Endothelial cell of umbilical vein (primary cell): ENCODE results near the gene NAMPT. TPM values are rescaled to one million over a fixed set of nuclear protein-coding genes. Genes with fewer than 3 reads are reported as not detected.

Source experiments
- BruUV-seq: library from RNA; stranded (reverse); fragments of 400-500 nt; replicated peaks from 2 replicates; lab custom pipeline; 2021; lab: Mats Ljungman, UMichigan
- CTCF ChIA-PET: fragments of 300-600, 350-600 bp; sonication (Branson Sonifier 250); formaldehyde crosslinking; loops from one replicate; lab custom pipeline; 2021; ENCODE audit warnings: antibody characterized with exemption, inconsistent platforms; lab: Charles Lee
- POLR2A ChIA-PET: fragments of 300-600, 350-600 bp; sonication (Branson Sonifier 250); formaldehyde crosslinking; loops from one replicate; lab custom pipeline; 2021; ENCODE audit warnings: antibody characterized with exemption, inconsistent platforms; lab: Charles Lee
- DNase-seq: peaks from one replicate; pipeline ENCODE4 v3.0.0-alpha.2; 2011; ENCODE audit warnings: low read depth, low spot score
- FAIRE-seq: peaks from 2 replicates; lab custom pipeline; 2011; peaks lifted over from hg19 to GRCh38; lab: Jason Lieb, UNC
- H2AFZ ChIP-seq: 2 replicates; pipeline ENCODE4 v1.6.0; 2012; ENCODE audit warnings: low read depth, low read length, control low read depth, inconsistent platforms
- H3K27ac ChIP-seq: 2 replicates; pipeline ENCODE4 v1.5.1; 2011; ENCODE audit warnings: low read depth, mild to moderate bottlenecking, control low read depth, low read length, moderate library complexity; ENCODE audit not compliant: insufficient read depth
- H3K27me3 ChIP-seq, 2 experiments: 2 replicates each; pipeline versions ENCODE4 v1.6.0 to v1.6.1; 2011; ENCODE audit warnings: low read length in 2 of 2, mixed read lengths in 1 of 2; ENCODE audit not compliant: control insufficient read depth in 2 of 2, insufficient read depth in 2 of 2
- H3K36me3 ChIP-seq, 2 experiments: 2 replicates in 1 of 2; 3 replicates in 1 of 2; pipeline ENCODE4 v1.5.1; 2011; ENCODE audit warnings: low read length in 2 of 2, mild to moderate bottlenecking in 1 of 2, moderate library complexity in 1 of 2; ENCODE audit not compliant: control insufficient read depth in 2 of 2, insufficient read depth in 2 of 2; ENCODE audit errors: extremely low read depth in 1 of 2
- H3K4me1 ChIP-seq: 3 replicates; pipeline ENCODE4 v1.5.1; 2011; ENCODE audit warnings: mild to moderate bottlenecking, low read length; ENCODE audit not compliant: control insufficient read depth, insufficient read depth; ENCODE audit errors: extremely low read depth
- H3K4me2 ChIP-seq: 2 replicates; pipeline ENCODE4 v1.6.1; 2011; ENCODE audit warnings: low read length, control low read depth, mixed read lengths; ENCODE audit not compliant: insufficient read depth
- H3K4me3 ChIP-seq, 3 experiments: fragments of 200-600 bp in 1 of 3; sonication (generic), shearing (Covaris generic) in 1 of 3; replicated peaks in 1 of 3; 2 replicates each; pipeline ENCODE4 v1.5.1; 2011 to 2016; ENCODE audit warnings: control low read depth in 3 of 3, low read length in 3 of 3, mild to moderate bottlenecking in 2 of 3, inconsistent platforms in 1 of 3, low read depth in 1 of 3, moderate library complexity in 1 of 3; ENCODE audit not compliant: insufficient read depth in 1 of 3
- H3K79me2 ChIP-seq: 2 replicates; pipeline ENCODE4 v1.6.0; 2012; ENCODE audit warnings: low read length, inconsistent platforms; ENCODE audit not compliant: control insufficient read depth, insufficient read depth
- H3K9ac ChIP-seq: replicated peaks from 2 replicates; pipeline ENCODE3; 2011; ENCODE audit warnings: low read length, control low read depth; ENCODE audit not compliant: insufficient read depth; ENCODE audit errors: extremely low read depth
- H3K9me1 ChIP-seq: replicated peaks from 3 replicates; pipeline ENCODE4 v1.6.0; 2011; ENCODE audit warnings: mild to moderate bottlenecking, low read length; ENCODE audit not compliant: control insufficient read depth, insufficient read depth; ENCODE audit errors: extremely low read depth
- H3K9me3 ChIP-seq: replicated peaks from 2 replicates; pipeline ENCODE4 v1.5.1; 2012; ENCODE audit warnings: low read length, inconsistent platforms; ENCODE audit not compliant: control insufficient read depth, insufficient read depth
- H4K20me1 ChIP-seq: replicated peaks from 2 replicates; pipeline ENCODE3; 2011; ENCODE audit warnings: mild to moderate bottlenecking, low read length; ENCODE audit not compliant: control insufficient read depth, insufficient read depth; ENCODE audit errors: extremely low read depth
- CTCF ChIP-seq, 2 donors: IDR thresholded peaks; 1 replicate in 1 of 2; 2 replicates in 1 of 2; pipeline ENCODE4 v1.5.1; 2011; ENCODE audit warnings: low read length in 2 of 2, mild to moderate bottlenecking in 2 of 2, moderate library complexity in 2 of 2, control low read depth in 1 of 2, inconsistent platforms in 1 of 2, low read depth in 1 of 2; ENCODE audit not compliant: insufficient read depth in 1 of 2; ENCODE audit errors: extremely low read depth in 1 of 2
- EZH2 ChIP-seq: IDR thresholded peaks from 2 replicates; pipeline ENCODE4 v1.6.1; 2012; ENCODE audit warnings: borderline replicate concordance, low read depth, mild to moderate bottlenecking, moderate library complexity, low read length, inconsistent platforms; ENCODE audit not compliant: severe bottlenecking
- FOS ChIP-seq: IDR thresholded peaks from 2 replicates; pipeline ENCODE4 v1.6.1; 2011; ENCODE audit warnings: mild to moderate bottlenecking, low read length, moderate library complexity, borderline replicate concordance; ENCODE audit not compliant: insufficient read depth
- GATA2 ChIP-seq: IDR thresholded peaks from 2 replicates; pipeline ENCODE4 v1.7.0; 2011; ENCODE audit warnings: low read depth, mild to moderate bottlenecking, moderate library complexity, mixed read lengths, low read length; ENCODE audit not compliant: insufficient read length, insufficient read depth
- JUN ChIP-seq: IDR thresholded peaks from 2 replicates; pipeline ENCODE4 v1.6.1; 2011; ENCODE audit warnings: borderline replicate concordance, low read depth; ENCODE audit not compliant: insufficient read length, insufficient read depth
- MYC ChIP-seq: IDR thresholded peaks from one replicate; pipeline ENCODE4 v1.6.1; 2011; ENCODE audit warnings: mild to moderate bottlenecking, low read depth, low read length
- POLR2A ChIP-seq: IDR thresholded peaks from 2 replicates; pipeline ENCODE4 v1.6.1; 2012; ENCODE audit warnings: low read depth, mild to moderate bottlenecking, control low read depth, low read length
- POLR2AphosphoS5 ChIP-seq: IDR thresholded peaks from 2 replicates; pipeline ENCODE4 v1.6.1; 2012; ENCODE audit warnings: low read depth, mild to moderate bottlenecking, control low read depth, low read length, moderate library complexity; ENCODE audit not compliant: insufficient read depth
- dilution Hi-C: fragments of 300-500 bp; cut with MboI; formaldehyde crosslinking; loops from one replicate; pipeline ENCODE4 v1.15.0; 2019; ENCODE audit warnings: low sequenced_read_pairs; ENCODE audit not compliant: extremely low pct_ligation_motif_present
- intact Hi-C: fragments of 100-400 bp; cut with micrococcal nuclease; formaldehyde crosslinking; loops from one replicate; pipeline ENCODE4 v1.10.0; 2022
- polyA plus RNA-seq, 4 experiments: library from polyadenylated mRNA; depleted of rRNA in 3 of 4; stranded (reverse) in 3 of 4; unstranded in 1 of 4; fragments of >200 nt; gene quantifications; 2 replicates each; pipeline versions ENCODE4 v1.2.1 to v1.2.3, GENCODE V29; 2011 to 2012; ENCODE audit warnings: missing spikeins in 1 of 4
- total RNA-seq: library from RNA; stranded (reverse); gene quantifications from 2 replicates; pipeline ENCODE4 v1.2.3, GENCODE V29; 2021
- TF ChIP-seq, protein P1 (sequence below): IDR thresholded peaks from 2 replicates; pipeline ENCODE4 v1.6.1; 2011; ENCODE audit not compliant: insufficient read depth, insufficient read length

Gene NAMPT
- total and polyA plus RNA-seq, 2 donors (not counting 3 experiments of a cell fraction or from before 2014, with no cell fraction given), result 17.5 to 133 TPM

DNA sequence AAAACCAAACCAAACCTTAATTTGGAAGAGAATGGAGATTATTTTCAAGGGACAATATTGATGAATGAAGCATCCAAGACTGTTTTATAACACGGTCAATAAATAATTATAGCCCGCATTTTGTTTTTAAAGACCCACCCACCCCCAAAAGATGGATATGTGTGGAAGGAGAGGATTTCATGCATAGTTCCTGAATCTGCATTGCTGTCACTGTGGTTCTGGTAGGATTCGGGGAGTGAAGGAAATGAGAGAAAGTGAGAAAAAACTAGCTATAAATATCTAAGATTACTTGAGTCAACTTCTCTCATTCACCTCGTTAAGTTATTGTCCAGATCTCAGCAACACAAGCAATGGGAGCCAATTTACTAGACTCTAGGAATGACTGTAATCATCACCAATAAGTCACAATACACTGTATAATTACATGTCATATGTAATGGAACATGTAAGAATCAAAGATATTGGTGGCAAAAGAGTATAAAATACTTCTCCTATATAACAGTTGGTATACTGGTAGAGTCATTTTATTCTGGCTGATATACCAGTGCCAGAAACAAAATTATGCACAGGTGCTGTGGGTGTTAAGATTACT is 30.2 kb downstream of the NAMPT start:
- ChIA-PET CTCF (interaction anchor here (1.4 kb wide), 1 partner anchor 208 kb away, joined by 3 read pairs; no protein-coding TSS in a partner anchor), POLR2A (no interaction called here)
- H3K27me3 ChIP-seq, result no peaks in the 10 kb centered on the region
- H3K79me2 ChIP-seq, result peaks cover 1% of the 10 kb centered on the region
- DNase-seq (no peak), FAIRE-seq (no peak)
- no TSS peak for BruUV-seq
- no peak for TF ChIP-seq GATA2
- no peak for TF ChIP-seq POLR2A
- no peak for TF ChIP-seq FOS
- no peak for TF ChIP-seq CTCF (IDR thresholded peaks at IDR 0.05; ENCODE audit: extremely low read depth in 1 of 2, insufficient read depth in 1 of 2, low read depth in 1 of 2, low read length in 2 of 2)
- dilution Hi-C loops (no loop called here), intact Hi-C loops (no loop called here)
- H3K4me2 ChIP-seq, result no peak overlapping the region
- H3K9me3 ChIP-seq, result no peaks in the 10 kb centered on the region
- no peak overlapping the region for H3K9ac ChIP-seq
- H3K4me3 ChIP-seq, result no peak overlapping the region
- no peaks in the 10 kb centered on the region for H3K9me1 ChIP-seq
- H2AFZ ChIP-seq, result no peak overlapping the region
- no peaks in the 10 kb centered on the region for H4K20me1 ChIP-seq
- H3K27ac ChIP-seq, result no peak overlapping the region
- H3K4me1 ChIP-seq, result no peaks in the 10 kb centered on the region
- peaks cover 14 to 34% of the 10 kb centered on the region in 2 experiments for H3K36me3 ChIP-seq

DNA sequence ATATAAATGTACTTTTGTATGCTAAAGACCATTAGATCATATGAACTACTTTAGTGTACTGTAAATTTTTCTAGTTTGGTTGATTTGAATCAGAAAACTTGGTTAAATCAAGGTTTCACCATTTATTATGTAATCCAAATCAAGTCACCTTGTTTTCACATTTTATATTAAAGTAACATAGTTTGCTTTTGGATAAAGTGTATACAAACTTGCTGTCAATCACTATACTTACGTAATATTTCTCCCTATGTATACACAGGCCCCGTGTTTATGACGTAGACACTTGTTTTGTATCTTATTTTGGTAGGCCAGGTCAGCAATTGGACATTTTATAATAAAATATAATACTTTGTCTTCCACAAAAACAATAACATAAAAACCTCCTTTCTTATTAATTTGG is 32.2 kb downstream of the NAMPT start:
- H3K27me3 ChIP-seq, result no peaks in the 10 kb centered on the region
- no peak overlapping the region for H3K9ac ChIP-seq
- H3K9me3 ChIP-seq, result no peaks in the 10 kb centered on the region
- intact Hi-C loops, result no loop called here
- H3K4me3 ChIP-seq, result no peak overlapping the region
- no peaks in the 10 kb centered on the region for H3K9me1 ChIP-seq
- no peaks in the 10 kb centered on the region for H3K4me1 ChIP-seq
- TF ChIP-seq, protein P1, sequence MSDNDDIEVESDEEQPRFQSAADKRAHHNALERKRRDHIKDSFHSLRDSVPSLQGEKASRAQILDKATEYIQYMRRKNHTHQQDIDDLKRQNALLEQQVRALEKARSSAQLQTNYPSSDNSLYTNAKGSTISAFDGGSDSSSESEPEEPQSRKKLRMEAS, result no peak
- TF ChIP-seq GATA2 (no peak), POLR2A (no peak), JUN (no peak), EZH2 (no peak), MYC (no peak), FOS (no peak), POLR2AphosphoS5 (no peak), CTCF (IDR thresholded peaks at IDR 0.05; ENCODE audit: extremely low read depth in 1 of 2, insufficient read depth in 1 of 2, low read depth in 1 of 2, low read length in 2 of 2) (no peak)
- H3K4me2 ChIP-seq, result no peak overlapping the region
- dilution Hi-C loops, result no loop called here
- no peak overlapping the region for H3K27ac ChIP-seq
- CTCF ChIA-PET, result no interaction called here
- FAIRE-seq (no peak), DNase-seq (no peak)
- no TSS peak for BruUV-seq
- H2AFZ ChIP-seq, result no peak overlapping the region
- peaks cover 11 to 30% of the 10 kb centered on the region in 2 experiments for H3K36me3 ChIP-seq
- H3K79me2 ChIP-seq, result no peaks in the 10 kb centered on the region
- H4K20me1 ChIP-seq, result no peaks in the 10 kb centered on the region
- POLR2A ChIA-PET, result no interaction called here
